ENCODE results near the gene ABI3BP.

The ABI3BP gene

GRCh38 chr3:100893590-100893989 lies 99.6 kb downstream of the ABI3BP start:
- no peaks in the 10 kb centered on the region for H4K20me1 ChIP-seq (ENCODE audit: insufficient read depth, low read length, poor library complexity, severe bottlenecking)

GRCh38 chr3:100893108-100893507 lies 100.1 kb downstream of the ABI3BP start:
- TF ChIP-seq EZH2phosphoT487 (IDR thresholded peaks at IDR 0.05; ENCODE audit: borderline replicate concordance): no peak
- no peak for TF ChIP-seq CTCF (conservative IDR thresholded peaks at IDR 0.05; ENCODE audit: low read length)
- Histone ChIP-seq H3K36me3 (ENCODE audit: insufficient read depth, low read length) (no peaks in the 10 kb centered on the region), H4K20me1 (ENCODE audit: insufficient read depth, low read length, poor library complexity, severe bottlenecking) (no peaks in the 10 kb centered on the region)

More at GRCh38 chr3:100893590-100893989, 99.6 kb downstream of the ABI3BP start:
- no peak overlapping the region for H3K4me3 ChIP-seq (ENCODE audit: low read length, poor library complexity, severe bottlenecking)
- H3K9ac ChIP-seq (ENCODE audit: low read depth, low read length, poor library complexity, severe bottlenecking): no peak overlapping the region
- no peaks in the 10 kb centered on the region for H3K27me3 ChIP-seq (ENCODE audit: insufficient read depth, low read length, poor library complexity, severe bottlenecking)
- no peak overlapping the region for H2AFZ ChIP-seq (ENCODE audit: low read length)
- peaks cover under 1% of the 10 kb centered on the region for H3K4me1 ChIP-seq (ENCODE audit: insufficient read depth, low read length, poor library complexity, severe bottlenecking)
- TF ChIP-seq CTCF (conservative IDR thresholded peaks at IDR 0.05; ENCODE audit: low read length) (peak; percentile 64), EZH2phosphoT487 (IDR thresholded peaks at IDR 0.05; ENCODE audit: borderline replicate concordance) (no peak)
- no peaks in the 10 kb centered on the region for H3K36me3 ChIP-seq (ENCODE audit: insufficient read depth, low read length)
- H3K79me2 ChIP-seq (ENCODE audit: insufficient read depth, low read length): no peaks in the 10 kb centered on the region
- no peaks in the 10 kb centered on the region for H3K9me3 ChIP-seq (ENCODE audit: insufficient read depth, low read depth, low read length)
- H3F3A ChIP-seq (ENCODE audit: low read depth): no peaks in the 10 kb centered on the region
- no peak overlapping the region for H3K4me2 ChIP-seq (ENCODE audit: low read depth, low read length, poor library complexity, severe bottlenecking)
- H3K9me2 ChIP-seq (replicated peaks; ENCODE audit: low read depth, low read length): no peaks in the 10 kb centered on the region

GRCh38 chr3:100891827-100892226 lies 101.4 kb downstream of the ABI3BP start:
- no peaks in the 10 kb centered on the region for H3K4me1 ChIP-seq (ENCODE audit: insufficient read depth, low read length, poor library complexity, severe bottlenecking)
- H3K4me2 ChIP-seq (ENCODE audit: low read depth, low read length, poor library complexity, severe bottlenecking): no peak overlapping the region
- H3K9me3 ChIP-seq (ENCODE audit: insufficient read depth, low read depth, low read length): no peaks in the 10 kb centered on the region
- no peaks in the 10 kb centered on the region for H3K36me3 ChIP-seq (ENCODE audit: insufficient read depth, low read length)
- TF ChIP-seq CTCF (conservative IDR thresholded peaks at IDR 0.05; ENCODE audit: low read length) (no peak), EZH2phosphoT487 (IDR thresholded peaks at IDR 0.05; ENCODE audit: borderline replicate concordance) (no peak)
- no peaks in the 10 kb centered on the region for H3F3A ChIP-seq (ENCODE audit: low read depth)
- H2AFZ ChIP-seq (ENCODE audit: low read length): no peak overlapping the region
- no peaks in the 10 kb centered on the region for H3K9me2 ChIP-seq (replicated peaks; ENCODE audit: low read depth, low read length)
- H3K9ac ChIP-seq (ENCODE audit: low read depth, low read length, poor library complexity, severe bottlenecking): no peak overlapping the region
- no peaks in the 10 kb centered on the region for H4K20me1 ChIP-seq (ENCODE audit: insufficient read depth, low read length, poor library complexity, severe bottlenecking)
- H3K4me3 ChIP-seq (ENCODE audit: low read length, poor library complexity, severe bottlenecking): no peak overlapping the region
- no peaks in the 10 kb centered on the region for H3K27me3 ChIP-seq (ENCODE audit: insufficient read depth, low read length, poor library complexity, severe bottlenecking)
- no peaks in the 10 kb centered on the region for H3K79me2 ChIP-seq (ENCODE audit: insufficient read depth, low read length)

More at GRCh38 chr3:100893108-100893507, 100.1 kb downstream of the ABI3BP start:
- Histone ChIP-seq H3K4me2 (ENCODE audit: low read depth, low read length, poor library complexity, severe bottlenecking) (no peak overlapping the region), H3K79me2 (ENCODE audit: insufficient read depth, low read length) (no peaks in the 10 kb centered on the region), H3K9me3 (ENCODE audit: insufficient read depth, low read depth, low read length) (no peaks in the 10 kb centered on the region), H3K27me3 (ENCODE audit: insufficient read depth, low read length, poor library complexity, severe bottlenecking) (no peaks in the 10 kb centered on the region), H3F3A (ENCODE audit: low read depth) (no peaks in the 10 kb centered on the region), H3K4me1 (ENCODE audit: insufficient read depth, low read length, poor library complexity, severe bottlenecking) (no peaks in the 10 kb centered on the region), H3K9ac (ENCODE audit: low read depth, low read length, poor library complexity, severe bottlenecking) (no peak overlapping the region), H3K4me3 (ENCODE audit: low read length, poor library complexity, severe bottlenecking) (no peak overlapping the region), H2AFZ (ENCODE audit: low read length) (no peak overlapping the region), H3K9me2 (replicated peaks; ENCODE audit: low read depth, low read length) (no peaks in the 10 kb centered on the region)

Measured in Loucy (cell line).